CD14-positive monocyte (primary cell): ENCODE measurements around the gene TMEM116. TPM values are rescaled to one million over a fixed set of nuclear protein-coding genes. Genes with fewer than 3 reads are reported as not detected.
A peak's percentile ranks its signal among the peaks of the same experiment; 100 is the strongest.

ENCODE experiments used
- DNase-seq, 3 donors: peaks; one replicate each; pipeline ENCODE4 v3.0.0-alpha.2; 2011 to 2022
- H2AFZ ChIP-seq: 2 replicates; pipeline ENCODE4 v1.6.0; 2012; ENCODE audit warnings: mild to moderate bottlenecking, low read depth, low read length, inconsistent platforms; ENCODE audit not compliant: insufficient read depth, poor library complexity, severe bottlenecking
- H3K27ac ChIP-seq, 2 donors: 1 replicate in 1 of 2; 2 replicates in 1 of 2; pipeline ENCODE4 v1.5.1; 2012 to 2013; ENCODE audit warnings: low read length in 2 of 2, control low read depth in 1 of 2, inconsistent platforms in 1 of 2, low read depth in 1 of 2, mild to moderate bottlenecking in 1 of 2
- H3K27me3 ChIP-seq, 2 donors: one replicate each; pipeline versions ENCODE4 v1.6.0 to v1.6.1; 2011 to 2013; ENCODE audit warnings: low read length in 2 of 2; ENCODE audit not compliant: control insufficient read depth in 2 of 2, insufficient read depth in 2 of 2
- H3K36me3 ChIP-seq, 2 donors: replicated peaks in 1 of 2; 1 replicate in 1 of 2; 2 replicates in 1 of 2; pipeline versions ENCODE4 v1.5.1 to v1.6.1; 2012 to 2013; ENCODE audit warnings: low read length in 2 of 2, control low read depth in 1 of 2, inconsistent platforms in 1 of 2, mild to moderate bottlenecking in 1 of 2; ENCODE audit not compliant: insufficient read depth in 2 of 2, control insufficient read depth in 1 of 2
- H3K4me1 ChIP-seq, 2 donors: 1 replicate in 1 of 2; 2 replicates in 1 of 2; pipeline versions ENCODE4 v1.5.1 to v1.6.1; 2012 to 2013; ENCODE audit warnings: low read length in 2 of 2, control low read depth in 1 of 2, inconsistent platforms in 1 of 2, mild to moderate bottlenecking in 1 of 2, moderate library complexity in 1 of 2; ENCODE audit not compliant: insufficient read depth in 2 of 2, control insufficient read depth in 1 of 2
- H3K4me2 ChIP-seq: replicated peaks from 2 replicates; pipeline ENCODE3; 2012; ENCODE audit warnings: low read length, moderate library complexity, mild to moderate bottlenecking; ENCODE audit not compliant: poor library complexity, severe bottlenecking; ENCODE audit errors: extremely low read depth
- H3K4me3 ChIP-seq, 3 experiments: fragments of 200-600 bp in 1 of 3; sonication (generic) in 1 of 3; replicated peaks in 1 of 3; 1 replicate in 2 of 3; 2 replicates in 1 of 3; pipeline ENCODE4 v1.5.1; 2011 to 2013; ENCODE audit warnings: low read length in 3 of 3, mild to moderate bottlenecking in 3 of 3, control low read depth in 2 of 3, low read depth in 2 of 3, inconsistent platforms in 1 of 3, moderate library complexity in 1 of 3
- H3K79me2 ChIP-seq: 2 replicates; pipeline ENCODE4 v1.6.0; 2012; ENCODE audit warnings: mild to moderate bottlenecking, control low read depth, inconsistent platforms, low read length, moderate library complexity; ENCODE audit not compliant: insufficient read depth
- H3K9ac ChIP-seq: 2 replicates; pipeline ENCODE4 v1.6.0; 2017; ENCODE audit warnings: low read length, mild to moderate bottlenecking; ENCODE audit not compliant: insufficient read depth, poor library complexity, severe bottlenecking
- H3K9me3 ChIP-seq, 2 donors: replicated peaks in 1 of 2; 1 replicate in 1 of 2; 2 replicates in 1 of 2; pipeline versions ENCODE4 v1.5.1 to v1.6.1; 2012 to 2013; ENCODE audit warnings: low read length in 2 of 2, control low read depth in 1 of 2; ENCODE audit not compliant: control insufficient read depth in 1 of 2, insufficient read depth in 1 of 2
- H4K20me1 ChIP-seq: 2 replicates; pipeline ENCODE4 v1.6.0; 2012; ENCODE audit warnings: mild to moderate bottlenecking, low read length, control low read depth, moderate library complexity; ENCODE audit not compliant: insufficient read depth
- H3K27ac Mint-ChIP-seq, 7 donors: one replicate each; pipeline ENCODE4 v1.8.0; 2020; ENCODE audit warnings: mild to moderate bottlenecking in 7 of 7, mixed read lengths in 7 of 7, moderate library complexity in 6 of 7, inconsistent platforms in 2 of 7
- H3K27me3 Mint-ChIP-seq, 3 donors: one replicate each; pipeline ENCODE4 v1.8.0; 2021 to 2022; ENCODE audit warnings: low read depth in 3 of 3, mild to moderate bottlenecking in 3 of 3, mixed read lengths in 3 of 3, moderate library complexity in 3 of 3, inconsistent platforms in 1 of 3
- H3K36me3 Mint-ChIP-seq, 2 donors: one replicate each; pipeline ENCODE4 v1.8.0; 2020; ENCODE audit warnings: mixed read lengths in 2 of 2, inconsistent platforms in 1 of 2, mild to moderate bottlenecking in 1 of 2
- H3K4me1 Mint-ChIP-seq: one replicate; pipeline ENCODE4 v1.8.0; 2020; ENCODE audit warnings: mild to moderate bottlenecking, mixed read lengths
- H3K4me3 Mint-ChIP-seq, 2 donors: one replicate each; pipeline ENCODE4 v1.8.0; 2020; ENCODE audit warnings: mild to moderate bottlenecking in 2 of 2, mixed read lengths in 2 of 2, moderate library complexity in 1 of 2
- H3K9me3 Mint-ChIP-seq, 7 donors: one replicate each; pipeline ENCODE4 v1.8.0; 2020 to 2022; ENCODE audit warnings: mixed read lengths in 7 of 7, mild to moderate bottlenecking in 6 of 7, moderate library complexity in 6 of 7, inconsistent platforms in 2 of 7
- WGBS: methylation state at CpG from one replicate; pipeline ENCODE4 v1.1.5; 2013; ENCODE audit warnings: missing lambda C conversion rate; ENCODE audit not compliant: insufficient coverage; 5-methylcytosine and 5-hydroxymethylcytosine counted together
- intact Hi-C, 2 donors: fragments of 100-400 bp; cut with micrococcal nuclease; formaldehyde crosslinking; loops; one replicate each; pipeline versions ENCODE4 v1.15.0 to v1.15.1; 2023
- polyA plus RNA-seq, 3 donors: library from polyadenylated mRNA; depleted of rRNA in 1 of 3; unstranded in 2 of 3; stranded (reverse) in 1 of 3; fragments of 300-500 nt in 2 of 3; fragments of >200 nt in 1 of 3; fragmentation: Illumina TruSeq in 2 of 3; gene quantifications; 1 replicate in 2 of 3; 2 replicates in 1 of 3; pipeline ENCODE4 v1.2.3, GENCODE V29; 2012 to 2021
- TF ChIP-seq, protein P1 (sequence below): fragments of 200-600 bp; IDR thresholded peaks from one replicate; pipeline ENCODE4 v1.8.0; 2022; ENCODE audit warnings: antibody characterized with exemption, mild to moderate bottlenecking

The TMEM116 gene
- polyA plus RNA-seq, 3 donors = 5.6 to 11.6 (median 8.3) TPM

DNA sequence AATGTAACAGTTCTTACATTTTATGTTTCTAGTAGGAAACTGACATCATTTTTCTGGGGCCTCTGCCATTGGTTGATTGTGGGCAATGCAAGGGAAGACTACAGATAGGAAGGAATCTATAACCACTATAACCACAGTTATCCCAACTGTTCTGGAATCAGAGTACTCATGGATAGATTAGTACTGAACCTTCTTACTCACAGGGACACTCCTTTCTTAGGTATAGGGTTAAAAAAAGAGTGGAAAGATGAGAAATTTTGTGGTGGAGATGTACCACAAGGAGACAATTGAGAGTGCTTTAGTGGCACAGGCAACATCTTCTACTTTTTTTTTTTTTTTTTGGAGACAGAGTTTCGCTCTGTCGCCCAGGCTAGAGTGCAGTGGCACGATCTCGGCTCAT, 21.0 kb downstream of the TMEM116 start:
- Mint-ChIP-seq H3K4me3 (no peak overlapping the region), H3K27me3 (peaks cover 0 to 3% (median 0%) of the 10 kb centered on the region in 3 donors), H3K4me1 (peaks cover 33% of the 10 kb centered on the region), H3K36me3 (peaks cover 3 to 7% of the 10 kb centered on the region in 2 donors), H3K27ac (no peak overlapping the region), H3K9me3 (no peaks in the 10 kb centered on the region)
- intact Hi-C loops = no loop called here
- Histone ChIP-seq H4K20me1 (no peaks in the 10 kb centered on the region), H3K27me3 (no peaks in the 10 kb centered on the region), H3K4me1 (peaks cover 22 to 28% of the 10 kb centered on the region in 2 donors), H3K9me3 (no peaks in the 10 kb centered on the region), H2AFZ (no peak overlapping the region), H3K4me2 (no peak overlapping the region), H3K79me2 (no peaks in the 10 kb centered on the region), H3K9ac (no peak overlapping the region), H3K36me3 (no peaks in the 10 kb centered on the region), H3K4me3 (no peak overlapping the region), H3K27ac (no peak overlapping the region)
- DNase-seq = no peak
- TF ChIP-seq, protein P1, sequence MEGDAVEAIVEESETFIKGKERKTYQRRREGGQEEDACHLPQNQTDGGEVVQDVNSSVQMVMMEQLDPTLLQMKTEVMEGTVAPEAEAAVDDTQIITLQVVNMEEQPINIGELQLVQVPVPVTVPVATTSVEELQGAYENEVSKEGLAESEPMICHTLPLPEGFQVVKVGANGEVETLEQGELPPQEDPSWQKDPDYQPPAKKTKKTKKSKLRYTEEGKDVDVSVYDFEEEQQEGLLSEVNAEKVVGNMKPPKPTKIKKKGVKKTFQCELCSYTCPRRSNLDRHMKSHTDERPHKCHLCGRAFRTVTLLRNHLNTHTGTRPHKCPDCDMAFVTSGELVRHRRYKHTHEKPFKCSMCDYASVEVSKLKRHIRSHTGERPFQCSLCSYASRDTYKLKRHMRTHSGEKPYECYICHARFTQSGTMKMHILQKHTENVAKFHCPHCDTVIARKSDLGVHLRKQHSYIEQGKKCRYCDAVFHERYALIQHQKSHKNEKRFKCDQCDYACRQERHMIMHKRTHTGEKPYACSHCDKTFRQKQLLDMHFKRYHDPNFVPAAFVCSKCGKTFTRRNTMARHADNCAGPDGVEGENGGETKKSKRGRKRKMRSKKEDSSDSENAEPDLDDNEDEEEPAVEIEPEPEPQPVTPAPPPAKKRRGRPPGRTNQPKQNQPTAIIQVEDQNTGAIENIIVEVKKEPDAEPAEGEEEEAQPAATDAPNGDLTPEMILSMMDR = no peak
- WGBS = no CpG with 5 or more reads among the region's 4 CpGs

DNA sequence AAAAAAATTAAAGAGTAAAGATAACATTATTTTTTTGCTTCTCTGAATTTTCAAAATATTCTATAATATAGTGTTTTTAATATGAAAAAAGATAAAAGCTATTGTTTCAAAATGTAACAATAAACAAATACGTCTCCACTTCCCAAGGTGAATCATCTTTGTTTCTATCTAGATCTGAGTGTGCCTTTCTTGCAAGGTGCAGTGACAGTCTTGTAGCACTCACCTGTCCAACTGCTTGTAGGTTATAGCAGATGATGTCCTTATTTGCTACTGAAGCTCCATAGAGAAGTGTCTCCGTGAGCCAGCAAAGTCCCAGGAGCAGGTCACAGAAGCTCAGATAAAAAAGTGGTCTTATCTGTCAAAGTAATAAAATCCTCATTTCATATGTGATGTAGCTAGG, 21.4 kb downstream of the TMEM116 start:
- TF ChIP-seq, protein P1 = no peak
- H3K27me3 ChIP-seq = no peaks in the 10 kb centered on the region
- H3K9me3 ChIP-seq = no peaks in the 10 kb centered on the region
- no peaks in the 10 kb centered on the region for H3K36me3 ChIP-seq
- H3K4me1 ChIP-seq = peaks cover 22 to 28% of the 10 kb centered on the region in 2 donors
- H3K4me2 ChIP-seq = no peak overlapping the region
- DNase-seq = no peak
- no peak overlapping the region for H3K4me3 Mint-ChIP-seq
- H3K79me2 ChIP-seq = no peaks in the 10 kb centered on the region
- H3K27me3 Mint-ChIP-seq = peaks cover 0 to 3% (median 0%) of the 10 kb centered on the region in 3 donors
- no peak overlapping the region for H2AFZ ChIP-seq
- H3K9ac ChIP-seq = no peak overlapping the region
- no peak overlapping the region for H3K27ac ChIP-seq
- no peaks in the 10 kb centered on the region for H3K9me3 Mint-ChIP-seq
- H3K4me3 ChIP-seq = no peak overlapping the region
- intact Hi-C loops = no loop called here
- peaks cover 3 to 7% of the 10 kb centered on the region in 2 donors for H3K36me3 Mint-ChIP-seq
- WGBS = no CpG with 5 or more reads among the region's 2 CpGs
- H3K27ac Mint-ChIP-seq = peak overlapping the region in 1 of 7 donors; percentile 45
- H4K20me1 ChIP-seq = no peaks in the 10 kb centered on the region
- peaks cover 33% of the 10 kb centered on the region for H3K4me1 Mint-ChIP-seq
